K562 (cell line): Measurements from ENCODE around the gene RAB5B. TPM values are rescaled to one million over a fixed set of nuclear protein-coding genes. Genes with fewer than 3 reads are reported as not detected.
A peak's percentile ranks its signal among the peaks of the same experiment; 100 is the strongest.

ENCODE experiments used
- DIDO1 ChIP-seq: fragments of 450-650 bp; IDR thresholded peaks from 2 replicates; pipeline ENCODE4 v1.6.1; 2016; ENCODE audit warnings: low read depth, missing biosample characterization, missing genetic modification characterization
- ILF3 ChIP-seq: fragments of 450-650 bp; IDR thresholded peaks from 2 replicates; pipeline ENCODE4 v1.6.1; 2018; ENCODE audit warnings: antibody characterized with exemption, mild to moderate bottlenecking, moderate library complexity, borderline replicate concordance
- MTA3 ChIP-seq: fragments of 450-650 bp; formaldehyde crosslinking; IDR thresholded peaks from 2 replicates; pipeline ENCODE4 v1.6.1; 2017; ENCODE audit warnings: mild to moderate bottlenecking, borderline replicate concordance
- MYBL2 ChIP-seq, 2 experiments: fragments of 450-650 bp in 1 of 2; sonication (generic) in 1 of 2; formaldehyde crosslinking in 1 of 2; IDR thresholded peaks; 2 replicates each; pipeline versions ENCODE4 v1.6.1 to v1.8.1; 2017 to 2022; ENCODE audit warnings: borderline replicate concordance in 1 of 2, inconsistent platforms in 1 of 2, low read depth in 1 of 2, mild to moderate bottlenecking in 1 of 2, missing genetic modification reagents in 1 of 2, moderate library complexity in 1 of 2
- NFXL1 ChIP-seq: fragments of 450-650 bp; formaldehyde crosslinking; IDR thresholded peaks from 2 replicates; pipeline ENCODE4 v1.4.0; 2021; ENCODE audit warnings: mild to moderate bottlenecking
- PHTF2 ChIP-seq: fragments of 250-450 bp; sonication (Bioruptor Pico); IDR thresholded peaks from 2 replicates; pipeline ENCODE4 v1.5.0; 2021; ENCODE audit warnings: mild to moderate bottlenecking
- POU5F1 ChIP-seq: fragments of 150-350 bp; IDR thresholded peaks from 2 replicates; pipeline ENCODE4 v1.6.1; 2014; ENCODE audit warnings: borderline replicate concordance, low read length, low read depth, mild to moderate bottlenecking; ENCODE audit not compliant: partially characterized antibody
- RAD21 ChIP-seq, 2 experiments: fragments of 250-450 bp in 1 of 2; fragments of 450-650 bp in 1 of 2; sonication (Bioruptor Pico) in 1 of 2; formaldehyde crosslinking in 1 of 2; IDR thresholded peaks in 1 of 2; conservative IDR thresholded peaks in 1 of 2; 2 replicates each; pipeline versions ENCODE4 v1.4.0 to v1.8.0; 2020 to 2022; ENCODE audit warnings: mild to moderate bottlenecking in 2 of 2, moderate library complexity in 1 of 2
- RBM34 ChIP-seq: fragments of 200-400 bp; formaldehyde crosslinking; IDR thresholded peaks from 2 replicates; pipeline ENCODE4 v1.6.1; 2018; ENCODE audit warnings: low read length, borderline replicate concordance; ENCODE audit not compliant: insufficient read depth
- ZNF263 ChIP-seq: sonication (generic); formaldehyde crosslinking; IDR thresholded peaks from 2 replicates; pipeline ENCODE4 v1.8.0; 2022; ENCODE audit warnings: mild to moderate bottlenecking, missing genetic modification reagents, borderline replicate concordance
- ZNF780A ChIP-seq: fragments of 250-450 bp; sonication (Bioruptor Pico); IDR thresholded peaks from 2 replicates; pipeline ENCODE4 v1.5.0; 2021; ENCODE audit warnings: mild to moderate bottlenecking
- polyA plus RNA-seq, 8 experiments: library from polyadenylated mRNA; depleted of rRNA in 4 of 8; stranded (reverse) in 5 of 8; unstranded in 3 of 8; fragments of >200 nt; fragmentation: Nextera tagmentation in 2 of 8; fragmentation: Illumina TruSeq in 1 of 8; extraction: Ambion mirVana in 2 of 8; extraction: Trizol in 1 of 8; gene quantifications; 2 replicates each; pipeline versions ENCODE4 v1.2.1 to v1.2.3, GENCODE V29; 2011 to 2014; ENCODE audit warnings: inconsistent platforms in 1 of 8, missing spikeins in 1 of 8
- total RNA-seq, 7 experiments: library from RNA; depleted of rRNA in 6 of 7; stranded (reverse); fragments of >200 nt in 6 of 7; fragmentation: Illumina TruSeq in 2 of 7; extraction: Trizol in 2 of 7; gene quantifications; 2 replicates each; pipeline versions ENCODE4 v1.2.1 to v1.2.3, GENCODE V29; 2011 to 2021; ENCODE audit warnings: low replicate concordance in 1 of 7
- TF ChIP-seq, protein P1 (sequence below): fragments of 450-650 bp; IDR thresholded peaks from 2 replicates; pipeline ENCODE4 v1.6.1; 2016
- TF ChIP-seq, protein P2 (sequence below), 2 experiments: fragments of 450-650 bp in 1 of 2; sonication (generic) in 1 of 2; formaldehyde crosslinking in 1 of 2; IDR thresholded peaks; 2 replicates each; pipeline versions ENCODE4 v1.7.1 to v1.9.0; 2016 to 2022; ENCODE audit warnings: inconsistent platforms in 1 of 2, mild to moderate bottlenecking in 1 of 2, missing genetic modification reagents in 1 of 2
- TF ChIP-seq, protein P3 (sequence below): sonication (generic); formaldehyde crosslinking; IDR thresholded peaks from 2 replicates; pipeline ENCODE4 v1.8.0; 2022; ENCODE audit warnings: mild to moderate bottlenecking, missing genetic modification reagents

RAB5B gene
- total and polyA plus RNA-seq, 9 of the 15 experiments (the other 6 are each of a cell fraction or from before 2014, with no cell fraction given): 6.8 to 73.8 (median 25.2) TPM

DNA sequence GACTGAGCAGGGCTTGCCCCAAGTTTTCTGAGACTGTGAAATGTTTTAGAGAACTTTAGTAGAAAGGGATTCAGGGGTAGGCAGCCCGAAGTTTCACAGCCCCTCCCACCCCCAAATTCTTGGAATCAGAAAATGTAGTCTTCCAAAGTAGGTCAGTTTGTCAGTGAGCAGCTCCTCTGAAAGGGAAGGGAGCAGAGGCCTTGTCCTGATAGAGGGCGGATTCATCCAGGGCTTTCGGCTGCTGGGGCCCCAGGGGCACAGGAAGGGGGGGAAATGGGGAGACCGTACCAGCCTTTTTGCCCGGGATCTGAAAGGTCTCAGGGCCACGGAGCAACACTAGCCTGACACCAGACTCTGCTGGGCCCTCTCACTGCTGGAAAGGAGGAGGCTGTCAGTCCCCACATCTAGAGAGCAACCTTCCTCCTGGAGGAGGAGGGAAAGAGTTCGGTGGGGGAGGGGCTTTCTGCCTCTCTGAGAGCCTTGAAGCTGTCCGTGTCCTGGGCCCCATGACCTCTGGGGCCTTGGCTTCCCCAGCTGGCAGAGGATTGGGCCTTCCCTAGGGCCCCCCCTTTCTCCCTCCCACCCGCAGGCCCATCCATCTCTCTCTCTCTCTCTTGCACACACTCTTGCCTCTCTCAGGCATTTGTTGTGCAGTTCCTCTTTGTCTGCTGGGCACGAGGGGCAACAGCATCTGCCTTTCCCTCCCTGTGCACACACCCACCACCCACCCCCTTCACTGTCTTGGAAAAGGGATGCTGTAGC, 46.7 kb downstream of the RAB5B start, which contains the start of gene IKZF4 (continued):
- TF ChIP-seq, protein P1, sequence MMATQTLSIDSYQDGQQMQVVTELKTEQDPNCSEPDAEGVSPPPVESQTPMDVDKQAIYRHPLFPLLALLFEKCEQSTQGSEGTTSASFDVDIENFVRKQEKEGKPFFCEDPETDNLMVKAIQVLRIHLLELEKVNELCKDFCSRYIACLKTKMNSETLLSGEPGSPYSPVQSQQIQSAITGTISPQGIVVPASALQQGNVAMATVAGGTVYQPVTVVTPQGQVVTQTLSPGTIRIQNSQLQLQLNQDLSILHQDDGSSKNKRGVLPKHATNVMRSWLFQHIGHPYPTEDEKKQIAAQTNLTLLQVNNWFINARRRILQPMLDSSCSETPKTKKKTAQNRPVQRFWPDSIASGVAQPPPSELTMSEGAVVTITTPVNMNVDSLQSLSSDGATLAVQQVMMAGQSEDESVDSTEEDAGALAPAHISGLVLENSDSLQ: peak; percentile 79
- no peak for TF ChIP-seq NFXL1
- TF ChIP-seq RAD21 (CRISPR knock-in tag; conservative IDR thresholded peaks at IDR 0.05 in 1 of 2, IDR thresholded peaks at IDR 0.05 in 1 of 2): 0 out of 4 replicates have a peak, but pooled peaks of 1 of the 2 experiments have one; percentile 7
- TF ChIP-seq MTA3: peak; percentile 14; the same call in 1 of the 2 replicates
- TF ChIP-seq POU5F1: no peak
- peak; percentile 86 for TF ChIP-seq ZNF263
- TF ChIP-seq, protein P2, sequence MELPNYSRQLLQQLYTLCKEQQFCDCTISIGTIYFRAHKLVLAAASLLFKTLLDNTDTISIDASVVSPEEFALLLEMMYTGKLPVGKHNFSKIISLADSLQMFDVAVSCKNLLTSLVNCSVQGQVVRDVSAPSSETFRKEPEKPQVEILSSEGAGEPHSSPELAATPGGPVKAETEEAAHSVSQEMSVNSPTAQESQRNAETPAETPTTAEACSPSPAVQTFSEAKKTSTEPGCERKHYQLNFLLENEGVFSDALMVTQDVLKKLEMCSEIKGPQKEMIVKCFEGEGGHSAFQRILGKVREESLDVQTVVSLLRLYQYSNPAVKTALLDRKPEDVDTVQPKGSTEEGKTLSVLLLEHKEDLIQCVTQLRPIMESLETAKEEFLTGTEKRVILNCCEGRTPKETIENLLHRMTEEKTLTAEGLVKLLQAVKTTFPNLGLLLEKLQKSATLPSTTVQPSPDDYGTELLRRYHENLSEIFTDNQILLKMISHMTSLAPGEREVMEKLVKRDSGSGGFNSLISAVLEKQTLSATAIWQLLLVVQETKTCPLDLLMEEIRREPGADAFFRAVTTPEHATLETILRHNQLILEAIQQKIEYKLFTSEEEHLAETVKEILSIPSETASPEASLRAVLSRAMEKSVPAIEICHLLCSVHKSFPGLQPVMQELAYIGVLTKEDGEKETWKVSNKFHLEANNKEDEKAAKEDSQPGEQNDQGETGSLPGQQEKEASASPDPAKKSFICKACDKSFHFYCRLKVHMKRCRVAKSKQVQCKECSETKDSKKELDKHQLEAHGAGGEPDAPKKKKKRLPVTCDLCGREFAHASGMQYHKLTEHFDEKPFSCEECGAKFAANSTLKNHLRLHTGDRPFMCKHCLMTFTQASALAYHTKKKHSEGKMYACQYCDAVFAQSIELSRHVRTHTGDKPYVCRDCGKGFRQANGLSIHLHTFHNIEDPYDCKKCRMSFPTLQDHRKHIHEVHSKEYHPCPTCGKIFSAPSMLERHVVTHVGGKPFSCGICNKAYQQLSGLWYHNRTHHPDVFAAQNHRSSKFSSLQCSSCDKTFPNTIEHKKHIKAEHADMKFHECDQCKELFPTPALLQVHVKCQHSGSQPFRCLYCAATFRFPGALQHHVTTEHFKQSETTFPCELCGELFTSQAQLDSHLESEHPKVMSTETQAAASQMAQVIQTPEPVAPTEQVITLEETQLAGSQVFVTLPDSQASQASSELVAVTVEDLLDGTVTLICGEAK (IDR thresholded peaks at IDR 0.05): no peak
- TF ChIP-seq, protein P2 (CRISPR knock-in tag; IDR thresholded peaks at IDR 0.05): no peak
- TF ChIP-seq RBM34: no peak
- no peak for TF ChIP-seq PHTF2 (CRISPR knock-in tag)
- TF ChIP-seq, protein P3, sequence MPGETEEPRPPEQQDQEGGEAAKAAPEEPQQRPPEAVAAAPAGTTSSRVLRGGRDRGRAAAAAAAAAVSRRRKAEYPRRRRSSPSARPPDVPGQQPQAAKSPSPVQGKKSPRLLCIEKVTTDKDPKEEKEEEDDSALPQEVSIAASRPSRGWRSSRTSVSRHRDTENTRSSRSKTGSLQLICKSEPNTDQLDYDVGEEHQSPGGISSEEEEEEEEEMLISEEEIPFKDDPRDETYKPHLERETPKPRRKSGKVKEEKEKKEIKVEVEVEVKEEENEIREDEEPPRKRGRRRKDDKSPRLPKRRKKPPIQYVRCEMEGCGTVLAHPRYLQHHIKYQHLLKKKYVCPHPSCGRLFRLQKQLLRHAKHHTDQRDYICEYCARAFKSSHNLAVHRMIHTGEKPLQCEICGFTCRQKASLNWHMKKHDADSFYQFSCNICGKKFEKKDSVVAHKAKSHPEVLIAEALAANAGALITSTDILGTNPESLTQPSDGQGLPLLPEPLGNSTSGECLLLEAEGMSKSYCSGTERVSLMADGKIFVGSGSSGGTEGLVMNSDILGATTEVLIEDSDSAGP (CRISPR knock-in tag): no peak
- no peak for TF ChIP-seq ZNF780A (CRISPR knock-in tag)
- TF ChIP-seq ILF3: no peak
- TF ChIP-seq MYBL2 (IDR thresholded peaks at IDR 0.05; ENCODE audit: low read depth): no peak
- TF ChIP-seq MYBL2 (CRISPR knock-in tag; IDR thresholded peaks at IDR 0.05; ENCODE audit: borderline replicate concordance): no peak
- TF ChIP-seq DIDO1: no peak
